ENCODE data around the gene SOS2. TPM values are rescaled to one million over a fixed set of nuclear protein-coding genes. Genes with fewer than 3 reads are reported as not detected.
"Not testable (repeated sequence)": the region's sequence is repeated elsewhere in the genome, so short reads cannot be mapped to it uniquely, and the experiment has no call there.

The SOS2 gene
- total RNA-seq, 5 donors from 2014 or later (not counting 1 experiment from before 2014, with no cell fraction given) = 37.1 to 44.6 (median 40.2) TPM

DNA sequence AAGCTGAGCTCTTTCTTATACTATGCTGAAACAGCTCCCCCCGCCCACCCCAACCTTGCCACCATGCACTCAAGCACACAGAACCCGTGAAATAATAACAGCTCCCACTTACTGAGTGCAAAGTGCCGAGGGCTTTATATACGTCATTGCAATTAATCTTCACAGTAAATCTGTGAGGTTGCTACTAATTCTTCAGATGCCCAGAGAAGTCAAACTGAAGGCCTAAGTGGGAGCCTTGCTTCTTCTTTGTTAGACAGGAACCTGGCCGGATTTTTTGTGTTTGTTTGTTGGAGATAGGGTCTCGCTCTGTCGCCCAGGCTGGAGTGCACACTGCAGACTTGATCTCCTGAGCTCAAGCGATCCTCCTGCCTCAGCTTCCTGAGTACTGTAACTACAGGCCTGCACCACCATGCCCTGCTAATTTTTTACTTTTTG is 149.1 kb downstream of the SOS2 start:
- peaks cover 62 to 66% of the 10 kb centered on the region in 2 experiments for H3K4me1 ChIP-seq (ENCODE audit: control insufficient read depth in 1 of 2, extremely low read depth in 1 of 2, insufficient read depth in 2 of 2, low read length in 2 of 2)
- no peaks in the 10 kb centered on the region for H3K9me3 ChIP-seq
- Mint-ChIP-seq H3K27me3 (no peaks in the 10 kb centered on the region), H3K9me3 (no peaks in the 10 kb centered on the region), H3K27ac (peak overlapping the region; percentile 95 to 96), H3K36me3 (no peaks in the 10 kb centered on the region), H3K4me3 (peak overlapping the region; percentile 51 to 70 (median 64)), H3K4me1 (peaks cover 63 to 80% (median 73%) of the 10 kb centered on the region in 3 donors)
- no peaks in the 10 kb centered on the region for H3K36me3 ChIP-seq (ENCODE audit: control insufficient read depth in 2 of 2, extremely low read depth in 1 of 2, insufficient read depth in 1 of 2, low read length in 1 of 2)
- DNase-seq (peak in 34 of 35 experiments; percentile 45 to 89 (median 84)), ATAC-seq (replicated peaks in 1 of 4) (peak; percentile 36 to 66 (median 49))
- peak overlapping the region; percentile 36 for H3K4me3 ChIP-seq (ENCODE audit: control insufficient read depth in 1 of 2, extremely low read depth in 1 of 2, low read length in 1 of 2)
- CTCF ChIA-PET = interaction anchor here (0.5 to 3.6 kb wide), 18 partner anchors 14 to 230 kb away, joined by 3 to 45 read pairs (median 6); partner anchors contain the start of genes NEMF (in 1 of the 2) and VCPKMT (in 1 of the 2)
- peak overlapping the region; percentile 99 for H3K27ac ChIP-seq (ENCODE audit: low read length)
- WGBS (ENCODE audit: insufficient coverage) = 9% methylated on average over 5 of the region's 8 CpGs
- POLR2A ChIA-PET = interaction anchor here (0.6 to 2.6 kb wide), 20 partner anchors 11 to 621 kb away, joined by 3 to 43 read pairs (median 4); partner anchors contain the start of genes ARF6 (in 1 of the 2), CDKL1 (in 1 of the 2) and VCPKMT (in 1 of the 2)
- no peaks in the 10 kb centered on the region for H3K27me3 ChIP-seq (replicated peaks in 1 of 2; ENCODE audit: control insufficient read depth in 2 of 2, extremely low read depth in 1 of 2, insufficient read depth in 2 of 2, low read length in 1 of 2)

DNA sequence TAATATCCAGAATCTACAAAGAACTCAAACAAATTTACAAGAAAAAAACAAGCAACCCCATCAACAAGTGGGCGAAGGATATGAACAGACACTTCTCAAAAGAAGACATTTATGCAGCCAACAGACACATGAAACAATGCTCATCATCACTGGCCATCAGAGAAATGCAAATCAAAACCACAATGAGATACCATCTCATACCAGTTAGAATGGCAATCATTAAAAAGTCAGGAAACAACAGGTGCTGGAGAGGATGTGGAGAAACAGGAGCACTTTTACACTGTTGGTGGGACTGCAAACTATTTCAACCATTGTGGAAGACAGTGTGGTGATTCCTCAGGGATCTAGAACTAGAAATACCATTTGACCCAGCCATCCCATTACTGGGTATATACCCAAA is 152.3 kb downstream of the SOS2 start:
- Mint-ChIP-seq H3K4me1 (peaks cover 49 to 64% (median 54%) of the 10 kb centered on the region in 3 donors), H3K27ac (peak overlapping the region in 1 of 2 donors; percentile 55)
- H3K4me3 Mint-ChIP-seq; POLR2A ChIA-PET; ATAC-seq (replicated peaks in 1 of 4); CTCF ChIA-PET; H3K36me3 Mint-ChIP-seq; H3K9me3 ChIP-seq; H3K4me3 ChIP-seq (ENCODE audit: control insufficient read depth in 1 of 2, extremely low read depth in 1 of 2, low read length in 1 of 2); H3K9me3 Mint-ChIP-seq; H3K27me3 ChIP-seq (replicated peaks in 1 of 2; ENCODE audit: control insufficient read depth in 2 of 2, extremely low read depth in 1 of 2, insufficient read depth in 2 of 2, low read length in 1 of 2); H3K36me3 ChIP-seq (ENCODE audit: control insufficient read depth in 2 of 2, extremely low read depth in 1 of 2, insufficient read depth in 1 of 2, low read length in 1 of 2); DNase-seq; H3K27ac ChIP-seq (ENCODE audit: low read length); H3K27me3 Mint-ChIP-seq: not testable (repeated sequence)
- WGBS (ENCODE audit: insufficient coverage) = no CpG with 5 or more reads among the region's 1 CpG
- peaks cover 30 to 41% of the 10 kb centered on the region in 2 experiments for H3K4me1 ChIP-seq (ENCODE audit: control insufficient read depth in 1 of 2, extremely low read depth in 1 of 2, insufficient read depth in 2 of 2, low read length in 2 of 2)

DNA sequence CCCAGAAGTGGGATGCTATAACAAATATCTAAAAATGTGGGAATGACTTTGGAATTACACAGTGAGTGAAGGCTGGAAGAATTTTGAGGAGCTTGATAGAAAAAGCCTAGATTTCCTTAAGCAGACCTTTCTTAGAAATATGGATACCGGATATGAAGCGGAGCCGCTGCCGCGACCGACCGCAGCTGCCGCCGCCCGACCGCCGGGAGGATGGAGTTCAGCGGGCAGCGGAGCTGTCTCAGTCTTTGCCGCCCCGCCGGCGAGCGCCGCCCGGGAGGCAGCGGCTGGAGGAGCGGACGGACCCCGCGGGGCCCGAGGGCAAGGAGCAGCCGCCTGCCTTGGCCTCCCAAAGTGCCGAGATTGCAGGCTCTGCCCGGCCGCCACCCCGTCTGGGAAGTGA is 157.7 kb downstream of the SOS2 start:
- H3K27me3 ChIP-seq (replicated peaks in 1 of 2; ENCODE audit: control insufficient read depth in 2 of 2, extremely low read depth in 1 of 2, insufficient read depth in 2 of 2, low read length in 1 of 2); H3K9me3 Mint-ChIP-seq; H3K4me3 ChIP-seq (ENCODE audit: control insufficient read depth in 1 of 2, extremely low read depth in 1 of 2, low read length in 1 of 2); ATAC-seq (replicated peaks in 1 of 4); H3K36me3 ChIP-seq (ENCODE audit: control insufficient read depth in 2 of 2, extremely low read depth in 1 of 2, insufficient read depth in 1 of 2, low read length in 1 of 2); H3K4me1 ChIP-seq (ENCODE audit: control insufficient read depth in 1 of 2, extremely low read depth in 1 of 2, insufficient read depth in 2 of 2, low read length in 2 of 2); H3K4me3 Mint-ChIP-seq; POLR2A ChIA-PET; H3K9me3 ChIP-seq; H3K27me3 Mint-ChIP-seq; DNase-seq; H3K27ac Mint-ChIP-seq; H3K27ac ChIP-seq (ENCODE audit: low read length): not testable (repeated sequence)
- Mint-ChIP-seq H3K4me1 (peaks cover 23 to 40% (median 24%) of the 10 kb centered on the region in 3 donors), H3K36me3 (peaks cover 12% of the 10 kb centered on the region)
- CTCF ChIA-PET = interaction anchor here in 1 of 2 donors (0.6 kb wide), 1 partner anchor 170 kb away, joined by 6 read pairs; no protein-coding TSS in a partner anchor
- 100% methylated on average over 1 of the region's 32 CpGs for WGBS (ENCODE audit: insufficient coverage)

DNA sequence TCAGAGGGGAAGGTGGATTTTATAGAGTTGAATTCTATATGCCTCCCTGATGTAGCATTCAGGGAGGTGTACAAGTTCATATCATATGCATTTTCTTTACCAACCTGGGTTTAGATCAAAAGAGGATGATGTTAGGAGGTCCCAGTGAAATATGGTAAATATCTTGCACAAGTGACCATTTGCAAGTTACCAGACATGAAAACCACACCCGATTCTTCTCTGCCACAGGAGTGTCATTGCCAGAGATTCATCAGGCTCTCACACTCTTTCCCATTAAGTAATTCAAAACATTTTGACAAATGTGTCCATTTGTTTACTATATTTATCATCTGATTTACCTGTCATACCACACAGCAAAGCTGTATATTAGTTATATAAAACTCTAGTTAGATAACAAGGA is 159.0 kb downstream of the SOS2 start:
- H3K9me3 Mint-ChIP-seq = no peaks in the 10 kb centered on the region
- ChIA-PET POLR2A (interaction anchor here (0.5 to 0.6 kb wide), 2 partner anchors 11 to 452 kb away, joined by 3 to 4 read pairs; partner anchors contain the start of gene RPL36AL (in 1 of the 2)), CTCF (interaction anchor here (0.5 to 0.6 kb wide), 3 partner anchors 207 to 343 kb away, joined by 3 to 4 read pairs (median 3); no protein-coding TSS in a partner anchor)

DNA sequence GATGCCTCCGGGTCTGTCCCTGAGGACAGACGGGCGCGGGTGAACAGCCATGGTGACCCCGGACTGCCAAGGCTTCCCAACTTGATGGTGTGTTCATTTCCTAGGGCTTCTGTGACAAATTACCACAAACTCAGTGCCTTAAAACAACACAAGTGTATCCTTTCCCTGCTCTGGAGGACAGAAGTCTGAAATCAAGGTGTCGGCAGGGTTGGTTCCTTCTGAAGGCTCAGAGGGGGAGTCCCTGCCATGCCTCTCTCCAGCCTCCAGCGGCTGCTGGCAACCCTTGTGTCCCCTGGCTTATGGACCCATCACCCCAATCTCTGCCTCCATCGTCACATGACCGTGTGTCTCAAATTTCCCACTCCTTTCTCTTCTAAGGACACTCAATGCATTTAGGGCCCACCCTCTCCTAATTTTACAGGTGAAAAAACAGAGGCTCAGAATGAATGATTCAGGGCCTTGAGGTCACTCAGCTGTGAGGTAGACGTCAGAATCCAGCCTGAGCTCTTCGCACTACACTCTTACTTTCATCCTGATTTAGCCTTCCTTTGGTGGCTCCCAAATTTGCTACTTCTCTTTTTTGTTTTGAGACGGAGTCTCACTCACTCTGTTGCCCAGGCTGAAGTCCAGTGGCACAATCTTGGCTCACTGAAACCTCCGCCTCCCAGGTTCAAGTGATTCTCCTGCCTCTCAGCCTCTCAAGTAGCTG is 160.4 kb downstream of the SOS2 start:
- Histone ChIP-seq H3K4me1 (ENCODE audit: control insufficient read depth in 1 of 2, extremely low read depth in 1 of 2, insufficient read depth in 2 of 2, low read length in 2 of 2) (peaks cover 3 to 6% of the 10 kb centered on the region in 2 experiments), H3K36me3 (ENCODE audit: control insufficient read depth in 2 of 2, extremely low read depth in 1 of 2, insufficient read depth in 1 of 2, low read length in 1 of 2) (peaks cover 0 to 2% of the 10 kb centered on the region in 2 donors), H3K27me3 (replicated peaks in 1 of 2; ENCODE audit: control insufficient read depth in 2 of 2, extremely low read depth in 1 of 2, insufficient read depth in 2 of 2, low read length in 1 of 2) (no peaks in the 10 kb centered on the region), H3K9me3 (no peaks in the 10 kb centered on the region), H3K4me3 (ENCODE audit: control insufficient read depth in 1 of 2, extremely low read depth in 1 of 2, low read length in 1 of 2) (no peak overlapping the region), H3K27ac (ENCODE audit: low read length) (no peak overlapping the region)
- Mint-ChIP-seq H3K27ac (no peak overlapping the region), H3K4me1 (peaks cover 21 to 39% (median 28%) of the 10 kb centered on the region in 3 donors), H3K9me3 (no peaks in the 10 kb centered on the region), H3K27me3 (no peaks in the 10 kb centered on the region), H3K4me3 (no peak overlapping the region), H3K36me3 (peaks cover 12% of the 10 kb centered on the region)
- WGBS (ENCODE audit: insufficient coverage) = 89% methylated on average over 12 of the region's 13 CpGs
- ChIA-PET POLR2A (interaction anchor here in 1 of 2 donors (0.6 kb wide), 1 partner anchor 131 kb away, joined by 6 read pairs; no protein-coding TSS in a partner anchor), CTCF (interaction anchor here (0.7 to 1.3 kb wide), 2 partner anchors 147 to 203 kb away, joined by 4 to 5 read pairs; no protein-coding TSS in a partner anchor)
- ATAC-seq (replicated peaks in 1 of 4) (no peak), DNase-seq (no peak)

More for the DNA sequence above, 159.0 kb downstream of the SOS2 start:
- H3K9me3 ChIP-seq = no peaks in the 10 kb centered on the region
- WGBS (ENCODE audit: insufficient coverage) = 100% methylated on average over 1 of the region's 1 CpG
- peaks cover 12% of the 10 kb centered on the region for H3K36me3 Mint-ChIP-seq
- no peak for ATAC-seq (replicated peaks in 1 of 4)
- H3K4me1 Mint-ChIP-seq = peaks cover 22 to 36% (median 23%) of the 10 kb centered on the region in 3 donors
- H3K36me3 ChIP-seq (ENCODE audit: control insufficient read depth in 2 of 2, extremely low read depth in 1 of 2, insufficient read depth in 1 of 2, low read length in 1 of 2) = peaks cover 0 to 2% of the 10 kb centered on the region in 2 donors
- no peak for DNase-seq
- H3K27me3 Mint-ChIP-seq = no peaks in the 10 kb centered on the region
- H3K27me3 ChIP-seq (replicated peaks in 1 of 2; ENCODE audit: control insufficient read depth in 2 of 2, extremely low read depth in 1 of 2, insufficient read depth in 2 of 2, low read length in 1 of 2) = no peaks in the 10 kb centered on the region
- no peak overlapping the region for H3K4me3 Mint-ChIP-seq
- H3K4me1 ChIP-seq (ENCODE audit: control insufficient read depth in 1 of 2, extremely low read depth in 1 of 2, insufficient read depth in 2 of 2, low read length in 2 of 2) = no peaks in the 10 kb centered on the region
- no peak overlapping the region for H3K27ac ChIP-seq (ENCODE audit: low read length)
- H3K27ac Mint-ChIP-seq = no peak overlapping the region
- H3K4me3 ChIP-seq (ENCODE audit: control insufficient read depth in 1 of 2, extremely low read depth in 1 of 2, low read length in 1 of 2) = no peak overlapping the region

DNA sequence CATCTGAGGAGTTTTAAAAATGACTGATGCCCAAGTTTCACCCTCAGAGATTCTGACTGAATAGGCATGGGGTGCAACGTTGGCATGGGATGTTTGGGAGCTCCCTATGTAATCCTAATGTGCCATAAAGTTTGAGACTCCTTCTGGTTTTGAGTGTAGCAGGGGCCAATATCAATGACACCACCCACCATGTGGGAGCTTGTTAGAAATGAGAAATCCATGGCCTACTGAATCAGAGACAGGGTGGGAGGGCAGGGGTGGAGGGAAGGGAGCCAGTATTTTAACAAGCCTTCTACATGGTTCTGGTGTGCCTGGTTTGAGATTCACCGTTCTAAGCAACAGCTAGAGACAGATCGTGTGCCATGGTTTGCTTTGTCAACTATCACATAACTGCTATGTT is 161.1 kb downstream of the SOS2 start:
- Mint-ChIP-seq H3K27me3 (no peaks in the 10 kb centered on the region), H3K27ac (peak overlapping the region in 1 of 2 donors; percentile 44), H3K9me3 (no peaks in the 10 kb centered on the region), H3K4me1 (peaks cover 25 to 45% (median 33%) of the 10 kb centered on the region in 3 donors), H3K4me3 (no peak overlapping the region), H3K36me3 (peaks cover 12% of the 10 kb centered on the region)
- H3K4me3 ChIP-seq (ENCODE audit: control insufficient read depth in 1 of 2, extremely low read depth in 1 of 2, low read length in 1 of 2) = no peak overlapping the region
- H3K27me3 ChIP-seq (replicated peaks in 1 of 2; ENCODE audit: control insufficient read depth in 2 of 2, extremely low read depth in 1 of 2, insufficient read depth in 2 of 2, low read length in 1 of 2) = no peaks in the 10 kb centered on the region
- H3K4me1 ChIP-seq (ENCODE audit: control insufficient read depth in 1 of 2, extremely low read depth in 1 of 2, insufficient read depth in 2 of 2, low read length in 2 of 2) = peaks cover 9 to 14% of the 10 kb centered on the region in 2 experiments
- no peak overlapping the region for H3K27ac ChIP-seq (ENCODE audit: low read length)
- no peaks in the 10 kb centered on the region for H3K9me3 ChIP-seq
- peaks cover 0 to 2% of the 10 kb centered on the region in 2 donors for H3K36me3 ChIP-seq (ENCODE audit: control insufficient read depth in 2 of 2, extremely low read depth in 1 of 2, insufficient read depth in 1 of 2, low read length in 1 of 2)
- WGBS (ENCODE audit: insufficient coverage) = no CpG with 5 or more reads among the region's 3 CpGs
- ATAC-seq (replicated peaks in 1 of 4) = no peak
- ChIA-PET CTCF (interaction anchor here in 1 of 2 donors (0.7 kb wide), 1 partner anchor 202 kb away, joined by 5 read pairs; no protein-coding TSS in a partner anchor), POLR2A (interaction anchor here in 1 of 2 donors (0.6 kb wide), 1 partner anchor 11 kb away, joined by 5 read pairs; no protein-coding TSS in a partner anchor)
- DNase-seq = no peak

Measured in T-cell (primary cell).